ENCODE results near the gene ENOX1.
"Not testable (repeated sequence)": the region's sequence is repeated elsewhere in the genome, so short reads cannot be mapped to it uniquely, and the experiment has no call there.

Gene ENOX1

GRCh38 chr13:43180036-43180660, 606.6 kb downstream of the ENOX1 start:
- no peak for DNase-seq

GRCh38 chr13:43171489-43171888, 615.3 kb downstream of the ENOX1 start:
- no peak for DNase-seq

GRCh38 chr13:43170506-43170905, 616.3 kb downstream of the ENOX1 start:
- no peak for DNase-seq

GRCh38 chr13:43168434-43168833, 618.3 kb downstream of the ENOX1 start:
- not testable (repeated sequence) for DNase-seq

GRCh38 chr13:43167731-43168130, 619.0 kb downstream of the ENOX1 start:
- no peak for DNase-seq

GRCh38 chr13:43166644-43167457, 619.9 kb downstream of the ENOX1 start:
- no peak for DNase-seq
